ENCODE measurements around the gene RFC2. TPM values are rescaled to one million over a fixed set of nuclear protein-coding genes. Genes with fewer than 3 reads are reported as not detected.

Gene RFC2
- total and polyA plus RNA-seq, 2 experiments from 2014 or later, result 23.1 to 33.2 TPM

DNA sequence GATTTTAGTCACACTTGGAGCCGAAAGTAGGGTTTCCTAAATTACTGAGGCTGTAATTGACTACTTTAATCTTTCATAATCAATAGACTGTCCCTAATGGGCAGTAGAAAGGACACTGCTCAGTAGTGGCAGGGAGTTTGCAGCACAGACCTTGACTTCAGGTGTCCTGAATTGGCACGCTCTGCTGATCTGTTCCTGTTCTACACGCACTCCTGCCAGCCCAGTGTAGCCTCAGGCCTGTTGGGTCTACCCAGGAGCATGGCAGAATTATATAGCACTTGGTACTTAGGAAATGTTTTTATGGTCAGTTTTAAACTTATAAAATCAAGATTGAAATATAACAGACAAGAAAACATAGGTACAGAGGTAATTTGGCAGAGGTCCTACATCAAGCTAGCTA is 71.1 kb downstream of the RFC2 start:
- in situ Hi-C loops (cut with MboI), result loop anchor here (10.0 kb wide), 1 partner anchor 108 kb away; no protein-coding TSS in a partner anchor
- DNase-seq, result no peak
- no peak overlapping the region for H3K9ac ChIP-seq
- TF ChIP-seq EZH2 (IDR thresholded peaks at IDR 0.05; ENCODE audit: insufficient read depth, poor library complexity, severe bottlenecking) (no peak), EZH2phosphoT487 (IDR thresholded peaks at IDR 0.05; ENCODE audit: insufficient read depth, low read depth) (no peak)
- peaks cover 61% of the 10 kb centered on the region for H4K20me1 ChIP-seq (ENCODE audit: insufficient read depth)
- H3K4me2 ChIP-seq (ENCODE audit: unreplicated experiment), result peak overlapping the region; percentile 10
- H3F3A ChIP-seq (ENCODE audit: insufficient read depth), result peaks cover 61% of the 10 kb centered on the region
- no peaks in the 10 kb centered on the region for H3K9me3 ChIP-seq (ENCODE audit: low read depth)
- 68 to 69% methylated on average over 3 of the region's 3 CpGs for WGBS, 2 experiments (ENCODE audit: low coverage in 1 of 2, low lambda C conversion rate in 2 of 2, missing lambda C conversion rate in 2 of 2)
- H2AFZ ChIP-seq, result no peak overlapping the region
- peaks cover 3% of the 10 kb centered on the region; the same call in 1 of the 2 replicates for H3K36me3 ChIP-seq (ENCODE audit: low read depth)
- H3K9me2 ChIP-seq (ENCODE audit: insufficient read depth), result no peaks in the 10 kb centered on the region
- H3K79me2 ChIP-seq (ENCODE audit: insufficient read depth), result peaks cover 100% of the 10 kb centered on the region
- peak overlapping the region; percentile 34; the same call in 1 of the 2 replicates for H3K27ac ChIP-seq
- H3K4me3 ChIP-seq, result no peak overlapping the region
- no peaks in the 10 kb centered on the region for H3K27me3 ChIP-seq (replicated peaks; ENCODE audit: insufficient read depth)
- peaks cover 71% of the 10 kb centered on the region for H3K4me1 ChIP-seq (ENCODE audit: insufficient read depth)

DNA sequence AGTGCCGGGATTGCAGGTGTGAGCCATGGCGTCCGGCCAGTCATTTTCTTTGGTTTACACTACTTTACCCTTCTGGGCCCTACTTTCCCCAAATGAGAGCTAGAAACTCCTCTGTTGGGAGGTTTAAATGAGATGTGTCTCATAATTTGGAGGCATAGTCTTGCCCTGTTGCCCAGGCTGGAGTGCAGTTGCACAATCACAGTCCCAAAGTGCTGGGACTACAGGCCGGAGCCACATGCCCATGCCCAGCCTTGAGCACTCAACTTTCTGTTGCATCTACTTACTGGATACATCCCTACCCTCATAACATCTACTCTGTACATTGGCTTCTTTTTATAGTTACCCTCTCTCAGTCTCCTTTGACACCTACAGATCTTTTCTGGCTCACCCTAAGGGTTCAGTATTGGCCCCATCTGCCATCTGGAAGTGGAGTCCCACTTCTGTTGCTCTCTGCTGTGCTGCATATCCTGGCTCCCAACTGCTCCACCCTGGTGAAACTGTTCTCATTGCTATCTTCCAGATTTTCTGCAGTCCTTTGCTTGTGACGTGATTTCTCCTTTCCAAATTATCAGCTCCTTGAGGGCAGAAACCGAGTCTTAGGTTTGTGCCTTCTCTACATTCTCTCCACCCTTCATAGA is 71.6 kb downstream of the RFC2 start:
- peak overlapping the region; percentile 34 for H3K27ac ChIP-seq
- H3K4me1 ChIP-seq (ENCODE audit: insufficient read depth), result peaks cover 71% of the 10 kb centered on the region
- H3K4me2 ChIP-seq (ENCODE audit: unreplicated experiment), result peak overlapping the region; percentile 10
- H3K4me3 ChIP-seq, result no peak overlapping the region
- H3K9me2 ChIP-seq (ENCODE audit: insufficient read depth), result no peaks in the 10 kb centered on the region
- 54 to 57% methylated on average over 6 of the region's 6 CpGs for WGBS, 2 experiments (ENCODE audit: low coverage in 1 of 2, low lambda C conversion rate in 2 of 2, missing lambda C conversion rate in 2 of 2)
- no peak overlapping the region for H2AFZ ChIP-seq
- no peak for DNase-seq
- H3F3A ChIP-seq (ENCODE audit: insufficient read depth), result peaks cover 66% of the 10 kb centered on the region
- H4K20me1 ChIP-seq (ENCODE audit: insufficient read depth), result peaks cover 55% of the 10 kb centered on the region
- H3K79me2 ChIP-seq (ENCODE audit: insufficient read depth), result peaks cover 100% of the 10 kb centered on the region
- no peak overlapping the region for H3K9ac ChIP-seq
- no peak for TF ChIP-seq EZH2 (IDR thresholded peaks at IDR 0.05; ENCODE audit: insufficient read depth, poor library complexity, severe bottlenecking)
- TF ChIP-seq EZH2phosphoT487 (IDR thresholded peaks at IDR 0.05; ENCODE audit: insufficient read depth, low read depth), result no peak
- no peaks in the 10 kb centered on the region for H3K27me3 ChIP-seq (replicated peaks; ENCODE audit: insufficient read depth)
- peaks cover 6% of the 10 kb centered on the region; the same call in 1 of the 2 replicates for H3K36me3 ChIP-seq (ENCODE audit: low read depth)
- in situ Hi-C loops (cut with MboI), result loop anchor here (10.0 kb wide), 1 partner anchor 108 kb away; no protein-coding TSS in a partner anchor
- no peaks in the 10 kb centered on the region for H3K9me3 ChIP-seq (ENCODE audit: low read depth)

DNA sequence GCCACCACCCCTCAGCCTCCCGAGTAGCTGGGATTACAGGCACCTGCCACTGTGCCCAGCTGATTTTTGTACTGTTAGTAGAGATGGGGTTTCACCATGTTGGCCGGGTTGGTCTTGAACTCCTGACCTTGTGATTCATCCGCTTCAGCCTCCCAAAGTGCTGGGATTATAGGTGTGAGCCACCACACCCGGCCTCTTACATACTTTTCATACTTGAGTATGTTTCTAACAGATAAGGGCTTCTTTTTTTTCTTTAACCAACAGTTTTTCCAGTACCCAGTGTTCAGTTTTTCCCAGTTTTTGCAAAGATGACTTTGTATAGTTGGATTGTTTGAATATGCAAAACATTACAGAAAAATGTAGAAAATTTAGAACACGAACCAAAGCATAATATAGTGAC is 72.4 kb downstream of the RFC2 start:
- 69 to 75% methylated on average over 5 of the region's 5 CpGs for WGBS, 2 experiments (ENCODE audit: low coverage in 1 of 2, low lambda C conversion rate in 2 of 2, missing lambda C conversion rate in 2 of 2)
- H3K4me2 ChIP-seq (ENCODE audit: unreplicated experiment), result no peak overlapping the region
- H3K9me3 ChIP-seq (ENCODE audit: low read depth), result no peaks in the 10 kb centered on the region
- H3K4me1 ChIP-seq (ENCODE audit: insufficient read depth), result peaks cover 74% of the 10 kb centered on the region
- TF ChIP-seq EZH2phosphoT487 (IDR thresholded peaks at IDR 0.05; ENCODE audit: insufficient read depth, low read depth), result no peak
- no peak for TF ChIP-seq EZH2 (IDR thresholded peaks at IDR 0.05; ENCODE audit: insufficient read depth, poor library complexity, severe bottlenecking)
- H3K36me3 ChIP-seq (ENCODE audit: low read depth), result peaks cover 12% of the 10 kb centered on the region; the same call in 1 of the 2 replicates
- H4K20me1 ChIP-seq (ENCODE audit: insufficient read depth), result peaks cover 50% of the 10 kb centered on the region
- peaks cover 100% of the 10 kb centered on the region for H3K79me2 ChIP-seq (ENCODE audit: insufficient read depth)
- H3K27ac ChIP-seq, result 0 out of 2 replicates have a peak overlapping the region, but pooled peaks have one; percentile 34
- H3K9me2 ChIP-seq (ENCODE audit: insufficient read depth), result no peaks in the 10 kb centered on the region
- H3K4me3 ChIP-seq, result no peak overlapping the region
- no peaks in the 10 kb centered on the region for H3K27me3 ChIP-seq (replicated peaks; ENCODE audit: insufficient read depth)
- H3K9ac ChIP-seq, result no peak overlapping the region
- no peak for DNase-seq
- peaks cover 73% of the 10 kb centered on the region for H3F3A ChIP-seq (ENCODE audit: insufficient read depth)
- no peak overlapping the region for H2AFZ ChIP-seq
- in situ Hi-C loops (cut with MboI), result loop anchor here (10.0 kb wide), 1 partner anchor 107 kb away; no protein-coding TSS in a partner anchor

MicroRNAs within 50 kb of the gene (microRNA counts, 767-probe panel; counts per million panel counts)
- 447 counts per million, percentile 86 among the panel's probes with 10 or more counts for microRNA hsa-miR-590-3p
- microRNA hsa-miR-590-5p, result 447 counts per million, percentile 86 among the panel's probes with 10 or more counts

Small RNA genes within 50 kb of the gene (microRNA-seq; reads per million reads assigned to microRNA genes)
- gene MIR590 (ENCODE audit: borderline number of aligned reads), result 242 reads per million, percentile 62 among the genes with 10 or more reads in this experiment

Small RNA genes within 50 kb of the gene (small RNA-seq; reads per million reads assigned to genes)
- 0.19 reads per million for gene MIR590 (ENCODE audit: low read depth, low replicate concordance)

Other genes starting within 250 kb of the RFC2 start
- 698 and 974 TPM in 2 replicates for gene ELN, start 226.2 kb downstream of the RFC2 start, total RNA-seq (2014; rRNA removed; shearing (Covaris generic))
- gene ELN, start 226.2 kb downstream of the RFC2 start, polyA plus RNA-seq (2016; fragmentation: Nextera tagmentation; extraction: Ambion mirVana), result 539 and 568 TPM in 2 replicates
- 30.0 and 37.3 TPM in 2 replicates for gene LIMK1, start 170.6 kb downstream of the RFC2 start, total RNA-seq (2014; rRNA removed; shearing (Covaris generic))
- gene LIMK1, start 170.6 kb downstream of the RFC2 start, polyA plus RNA-seq (2016; fragmentation: Nextera tagmentation; extraction: Ambion mirVana), result 3.9 TPM in 2 replicates
- gene EIF4H, start 80.0 kb downstream of the RFC2 start, total RNA-seq (2014; rRNA removed; shearing (Covaris generic)), result 261 and 305 TPM in 2 replicates
- 228 and 235 TPM in 2 replicates for gene EIF4H, start 80.0 kb downstream of the RFC2 start, polyA plus RNA-seq (2016; fragmentation: Nextera tagmentation; extraction: Ambion mirVana)
- gene LAT2, start 44.4 kb downstream of the RFC2 start, total RNA-seq (2014; rRNA removed; shearing (Covaris generic)), result 0.97 TPM in 1 of 2 replicates, not detected in the other
- gene LAT2, start 44.4 kb downstream of the RFC2 start, polyA plus RNA-seq (2016; fragmentation: Nextera tagmentation; extraction: Ambion mirVana), result 0.60 and 0.73 TPM in 2 replicates
- 40.7 and 49.4 TPM in 2 replicates for gene CLIP2, start 35.0 kb upstream of the RFC2 start, total RNA-seq (2014; rRNA removed; shearing (Covaris generic))
- 13.0 and 13.2 TPM in 2 replicates for gene CLIP2, start 35.0 kb upstream of the RFC2 start, polyA plus RNA-seq (2016; fragmentation: Nextera tagmentation; extraction: Ambion mirVana)
- gene GTF2IRD1, start 199.5 kb upstream of the RFC2 start, total RNA-seq (2014; rRNA removed; shearing (Covaris generic)), result 3.7 and 8.6 TPM in 2 replicates
- 6.6 and 7.0 TPM in 2 replicates for gene GTF2IRD1, start 199.5 kb upstream of the RFC2 start, polyA plus RNA-seq (2016; fragmentation: Nextera tagmentation; extraction: Ambion mirVana)

Data from GM23248 (cell line).